T47D (cell line): Measurements from ENCODE around the gene SPSB3.
A peak's percentile ranks its signal among the peaks of the same experiment; 100 is the strongest.

Experiments
- DNase-seq, 2 experiments: peaks; one replicate each; pipeline versions ENCODE4 v3.0.0 to v3.0.0-alpha.2; 2011 to 2012; ENCODE audit warnings: low read depth in 1 of 2, low spot score in 1 of 2
- JUND ChIP-seq: IDR thresholded peaks from 2 replicates; pipeline ENCODE4 v1.6.1; 2012; ENCODE audit warnings: low read depth
- in situ Hi-C: cut with HindIII; loops from 2 replicates; pipeline ENCODE4 v1.10.0; 2016; ENCODE audit warnings: low sequenced_read_pairs, low pct_unique_long_range_greater_than_20kb

Gene SPSB3

DNA sequence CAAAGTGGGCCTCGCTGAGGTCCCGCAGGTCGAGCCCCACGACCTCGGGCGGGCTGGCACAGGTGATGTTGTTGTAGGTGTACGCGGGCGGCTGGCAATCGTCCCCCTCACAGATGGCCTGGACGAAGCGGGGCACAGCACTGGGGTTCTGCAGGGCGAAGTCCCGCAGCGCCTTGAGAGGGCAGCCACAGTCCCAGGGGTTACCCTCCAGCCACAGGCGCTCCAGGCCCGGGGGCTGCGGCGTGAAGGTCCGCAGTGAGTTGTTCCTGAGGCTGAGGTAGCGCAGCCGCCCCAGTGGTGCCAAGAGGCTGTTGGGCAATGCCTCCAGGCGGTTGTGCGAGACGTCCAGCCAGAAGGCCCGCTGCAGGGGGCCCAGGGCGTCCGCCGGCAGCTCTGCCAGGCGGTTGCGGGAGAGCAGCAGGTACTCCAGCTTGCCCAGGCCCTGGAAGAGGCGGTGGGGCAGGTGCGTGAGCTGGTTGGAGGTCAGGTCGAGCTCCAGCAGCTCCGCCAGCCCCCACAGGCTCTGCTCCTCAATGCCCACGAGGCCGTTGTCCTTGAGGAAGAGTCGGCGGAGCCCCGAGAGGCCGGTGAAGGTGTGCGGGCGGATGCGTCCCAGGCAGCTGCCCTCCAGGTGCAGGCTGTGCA lies 8.4 kb upstream of the SPSB3 start:
- DNase-seq, result no peak
- in situ Hi-C loops, result no loop called here
- no peak for TF ChIP-seq JUND

DNA sequence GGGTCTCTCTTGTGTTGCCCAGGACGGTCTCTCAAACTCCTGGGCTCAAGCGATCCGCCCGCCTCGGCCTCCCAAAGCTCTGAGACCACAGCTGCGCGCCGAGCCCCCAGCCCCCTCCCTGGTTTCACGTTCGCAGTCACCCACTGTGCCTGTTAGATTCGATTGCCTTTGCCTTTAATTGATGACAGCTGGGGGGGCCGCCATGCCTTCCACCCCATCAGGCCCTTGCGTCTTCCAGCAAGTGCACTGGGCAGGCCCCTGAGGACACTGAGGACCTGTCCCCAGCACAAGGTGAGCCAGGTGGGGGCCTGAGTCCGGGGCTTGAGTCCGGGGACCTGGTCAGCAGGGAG lies 7.9 kb upstream of the SPSB3 start:
- in situ Hi-C loops, result no loop called here
- TF ChIP-seq JUND, result no peak
- no peak for DNase-seq

DNA sequence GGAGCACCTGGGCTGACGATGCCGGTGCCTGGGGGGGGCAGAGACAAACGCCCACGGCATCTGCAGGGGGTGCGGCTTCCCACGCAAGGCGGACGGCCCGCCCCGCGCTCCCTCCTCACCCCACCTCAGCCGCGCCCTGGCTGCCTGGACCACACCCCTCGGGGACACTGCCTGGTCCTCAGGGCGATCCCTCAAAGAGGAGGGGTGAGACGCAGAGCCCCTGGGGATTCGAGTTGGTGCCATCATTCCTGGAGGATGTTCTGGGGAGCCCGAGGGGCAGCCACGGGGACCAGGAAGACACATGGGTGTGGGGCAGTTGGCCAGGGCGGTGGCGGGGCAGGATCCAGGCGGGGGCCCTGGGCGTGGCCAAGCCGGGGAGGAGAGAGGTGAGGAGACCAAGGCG lies 7.3 kb upstream of the SPSB3 start:
- in situ Hi-C loops, result no loop called here
- TF ChIP-seq JUND, result no peak
- DNase-seq, result no peak

DNA sequence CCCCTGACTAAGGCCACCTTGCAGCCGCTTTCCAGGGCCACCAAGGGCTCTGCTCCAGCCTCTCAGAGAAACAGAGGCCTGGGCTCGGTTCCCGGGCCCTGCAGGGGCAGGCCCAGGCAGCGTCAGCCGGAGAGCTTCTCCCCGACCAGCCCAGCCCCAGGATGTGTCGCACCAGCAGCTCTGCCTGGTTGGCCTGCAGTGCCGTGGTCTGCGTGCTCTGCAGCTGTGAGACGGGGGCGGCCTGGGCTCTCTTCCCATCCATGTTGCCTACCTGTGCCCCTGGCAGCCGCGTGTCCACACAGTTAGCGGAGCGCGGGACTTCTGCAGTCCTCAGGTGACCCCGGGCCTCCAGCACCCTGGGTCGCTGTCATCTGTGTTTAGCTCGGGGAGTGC lies 6.3 kb upstream of the SPSB3 start:
- in situ Hi-C loops, result no loop called here
- DNase-seq, result no peak

DNA sequence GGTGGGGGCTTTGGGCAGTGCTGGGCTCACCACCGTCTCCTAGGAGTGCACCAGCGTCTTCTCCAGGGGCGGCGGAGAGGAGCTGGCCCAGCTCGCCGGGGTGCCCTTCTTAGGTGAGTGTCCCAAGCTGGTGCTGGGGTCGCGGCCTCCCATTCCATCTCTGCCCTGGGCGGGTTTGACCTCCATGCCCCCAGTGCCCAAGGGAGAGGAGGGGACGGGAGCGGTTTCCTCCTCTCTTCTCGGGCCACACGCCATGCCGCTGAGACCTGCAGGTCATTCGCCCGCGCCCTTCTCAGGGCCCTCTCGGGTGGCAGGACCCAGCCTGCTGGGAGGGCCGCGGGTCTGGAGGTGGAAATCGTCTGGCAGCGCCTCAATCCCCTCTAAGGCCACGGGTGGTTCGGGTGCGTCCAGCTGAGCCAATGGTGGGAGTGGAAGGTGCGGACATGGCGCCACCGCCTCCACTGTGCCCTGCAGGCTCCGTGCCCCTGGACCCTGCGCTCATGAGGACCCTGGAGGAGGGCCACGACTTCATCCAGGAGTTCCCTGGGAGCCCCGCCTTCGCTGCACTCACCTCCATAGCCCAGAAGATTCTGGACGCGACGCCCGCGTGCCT lies 5.8 kb upstream of the SPSB3 start:
- no peak for DNase-seq
- no peak for TF ChIP-seq JUND
- in situ Hi-C loops, result no loop called here

More for the DNA sequence above, 6.3 kb upstream of the SPSB3 start:
- no peak for TF ChIP-seq JUND

DNA sequence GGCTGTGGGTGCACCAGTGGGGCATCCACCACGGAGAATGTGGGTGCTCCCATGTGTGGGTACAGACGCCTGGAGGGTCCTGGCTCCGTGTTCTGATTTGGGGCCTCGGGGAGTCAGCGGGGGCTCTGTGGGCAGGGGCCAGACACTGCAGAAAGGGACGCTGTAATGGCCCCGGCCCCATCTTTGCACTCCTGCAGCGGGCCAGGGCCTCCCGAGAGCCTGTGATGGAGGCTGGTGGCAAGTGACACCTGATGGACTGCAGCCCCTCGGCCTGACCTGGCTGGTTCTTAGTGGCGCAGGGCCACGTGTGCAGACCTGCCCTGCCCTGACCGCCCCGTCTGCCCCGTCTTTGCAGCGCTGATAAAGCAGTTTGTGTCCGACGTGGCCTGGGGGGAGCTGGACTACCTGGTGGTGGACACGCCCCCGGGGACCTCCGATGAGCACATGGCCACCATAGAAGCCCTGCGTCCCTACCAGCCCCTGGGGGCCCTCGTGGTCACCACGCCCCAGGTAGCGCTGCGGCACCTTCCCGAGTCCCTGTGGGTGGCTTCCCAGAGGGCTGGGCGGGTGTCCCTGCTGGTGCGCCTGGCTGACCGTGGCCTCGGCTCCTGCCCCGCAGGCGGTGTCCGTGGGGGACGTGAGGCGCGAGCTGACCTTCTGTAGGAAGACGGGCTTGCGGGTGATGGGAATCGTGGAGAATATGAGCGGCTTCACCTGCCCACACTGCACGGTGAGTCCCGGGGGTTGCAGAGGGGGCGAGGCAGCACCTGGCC lies 5.1 kb upstream of the SPSB3 start:
- TF ChIP-seq JUND, result no peak
- in situ Hi-C loops, result no loop called here
- DNase-seq, result no peak

DNA sequence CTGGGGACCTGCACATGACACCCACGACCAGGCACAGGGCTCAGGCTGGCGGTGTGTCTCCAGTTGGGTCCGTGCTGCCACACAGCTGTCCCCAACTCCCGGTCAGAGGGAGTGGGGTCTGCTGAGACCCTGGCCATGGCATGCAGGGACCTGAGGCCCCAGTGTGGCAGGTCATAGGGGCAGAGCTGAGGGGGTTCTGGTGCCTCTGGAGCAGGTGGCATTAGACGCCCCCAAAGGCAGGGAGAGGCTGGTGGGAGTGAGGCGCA lies 4.6 kb upstream of the SPSB3 start:
- no peak for DNase-seq
- TF ChIP-seq JUND, result no peak
- in situ Hi-C loops, result no loop called here

DNA sequence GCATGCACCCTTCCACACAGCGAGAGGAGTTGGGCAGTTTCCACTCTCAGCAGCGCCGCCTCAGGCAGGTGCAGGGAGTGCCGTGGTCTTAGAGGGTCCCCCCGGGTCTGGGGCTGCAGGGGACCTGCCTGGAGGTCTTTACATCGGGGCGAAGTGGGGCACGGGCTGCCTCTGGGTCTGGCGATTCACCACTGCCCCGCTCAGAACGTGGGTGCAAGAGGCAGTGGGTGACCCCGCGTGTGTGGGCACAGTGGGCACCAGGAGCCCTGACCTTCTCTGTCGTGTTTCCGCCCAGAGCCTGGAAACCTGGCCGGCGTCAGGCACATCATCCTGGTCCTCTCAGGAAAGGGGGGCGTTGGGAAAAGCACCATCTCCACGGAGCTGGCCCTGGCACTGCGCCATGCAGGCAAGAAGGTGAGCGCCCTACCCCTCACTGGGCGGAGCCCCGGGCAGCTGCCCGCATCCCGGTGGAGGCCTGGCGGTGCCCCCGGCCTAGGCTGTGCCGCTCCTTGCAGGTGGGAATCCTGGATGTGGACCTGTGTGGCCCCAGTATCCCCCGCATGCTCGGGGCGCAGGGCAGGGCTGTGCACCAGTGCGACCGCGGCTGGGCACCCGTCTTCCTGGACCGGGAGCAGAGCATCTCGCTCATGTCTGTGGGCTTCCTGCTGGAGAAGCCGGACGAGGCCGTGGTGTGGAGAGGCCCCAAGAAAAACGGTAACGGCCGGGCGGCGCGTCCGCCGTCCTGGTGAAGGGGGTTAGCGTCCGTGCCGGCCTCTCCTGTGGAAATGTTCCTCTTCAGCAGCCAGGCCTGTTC lies 4.1 kb upstream of the SPSB3 start:
- in situ Hi-C loops, result no loop called here
- TF ChIP-seq JUND, result no peak
- DNase-seq, result no peak

DNA sequence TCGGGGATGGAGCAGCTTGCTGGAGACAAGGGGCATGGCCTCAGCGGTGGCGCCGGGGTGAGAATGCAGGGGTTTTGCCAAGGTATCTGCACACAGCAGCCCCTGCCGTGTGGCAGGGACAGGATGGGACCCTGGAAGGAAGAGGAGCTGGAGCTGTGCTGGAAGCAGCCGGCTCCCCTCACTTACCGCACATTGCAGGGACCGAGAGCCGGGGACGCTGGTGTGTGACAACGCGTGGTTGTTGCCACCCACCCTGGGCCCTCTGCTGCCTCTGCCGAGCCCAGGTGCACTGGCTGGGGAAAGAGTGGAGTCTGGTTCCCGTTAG lies 3.4 kb upstream of the SPSB3 start:
- no peak for DNase-seq
- TF ChIP-seq JUND, result no peak
- in situ Hi-C loops, result no loop called here

DNA sequence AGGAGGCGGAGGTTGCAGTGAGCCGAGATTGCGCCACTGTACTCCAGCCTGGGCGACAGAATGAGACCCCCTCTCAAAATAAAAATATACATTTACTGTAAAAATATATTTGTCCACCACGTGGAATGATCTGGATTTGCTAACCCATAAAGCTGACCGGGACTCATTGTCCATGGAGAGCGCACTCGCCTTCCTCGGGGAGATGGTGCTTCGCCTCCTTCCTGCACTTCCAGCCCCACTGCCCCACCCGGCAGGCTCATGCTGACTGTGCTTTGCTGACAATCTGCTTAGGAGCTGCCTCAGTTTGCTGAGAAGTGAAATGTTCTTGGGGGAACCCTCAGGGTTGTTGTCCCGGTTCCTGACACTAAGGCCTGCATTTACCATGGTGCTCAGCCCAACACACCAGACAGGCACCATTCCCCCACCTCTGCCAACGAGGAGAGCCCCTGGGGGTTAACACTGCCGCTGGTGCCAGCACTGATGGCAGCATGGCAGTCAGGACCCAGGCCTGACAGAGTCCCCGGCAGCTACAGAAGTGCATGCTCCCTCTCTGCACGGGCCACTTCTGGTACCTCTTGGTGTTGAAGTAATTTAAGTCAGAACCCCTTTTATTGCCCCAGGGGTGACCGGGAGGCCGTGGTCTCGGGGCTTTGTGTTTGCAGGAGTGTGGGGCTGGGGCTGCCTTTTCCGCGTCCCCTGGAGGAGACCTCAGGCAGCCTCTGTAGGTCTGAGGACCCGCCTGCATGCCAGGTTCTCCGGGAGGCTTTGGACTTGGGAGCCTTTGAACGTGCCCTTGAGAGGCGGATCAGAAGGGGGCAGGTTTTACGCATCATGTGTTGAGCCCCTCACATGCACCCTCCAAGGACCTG lies 2.8 kb upstream of the SPSB3 start:
- in situ Hi-C loops, result no loop called here
- no peak for DNase-seq
- no peak for TF ChIP-seq JUND

DNA sequence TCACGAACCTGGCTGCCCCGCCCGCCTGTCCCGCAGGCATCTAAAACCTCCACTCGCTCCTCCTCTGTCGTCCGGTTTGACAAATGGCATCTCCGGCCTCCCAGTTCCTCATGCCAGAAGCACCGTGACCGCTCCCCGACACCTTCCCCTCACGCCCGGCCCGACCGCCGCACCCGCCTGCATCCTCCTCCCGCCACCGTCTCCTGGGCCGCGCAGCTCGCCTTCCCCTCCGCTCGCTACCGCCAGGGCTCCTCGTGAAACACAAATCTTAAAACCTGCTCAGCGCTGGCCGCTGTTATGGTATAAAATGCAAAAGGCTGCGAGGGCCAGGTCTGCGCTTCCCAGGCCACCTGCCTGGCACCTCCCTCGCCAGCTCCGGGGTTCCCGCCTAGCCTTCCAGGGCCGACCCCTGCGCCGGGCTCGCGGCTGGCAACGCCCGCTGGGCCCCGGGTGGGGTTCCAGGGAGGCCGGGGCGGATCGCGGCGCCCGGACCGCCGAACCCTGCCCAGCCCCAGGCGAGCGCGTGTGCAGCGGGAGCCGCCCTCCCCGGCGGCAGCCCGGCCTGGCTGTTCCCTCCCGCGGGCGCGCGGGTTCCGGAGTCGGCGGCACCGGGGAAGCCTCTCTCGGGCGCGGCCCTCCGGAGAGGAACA lies 488 bp downstream of the SPSB3 start:
- in situ Hi-C loops, result no loop called here

DNA sequence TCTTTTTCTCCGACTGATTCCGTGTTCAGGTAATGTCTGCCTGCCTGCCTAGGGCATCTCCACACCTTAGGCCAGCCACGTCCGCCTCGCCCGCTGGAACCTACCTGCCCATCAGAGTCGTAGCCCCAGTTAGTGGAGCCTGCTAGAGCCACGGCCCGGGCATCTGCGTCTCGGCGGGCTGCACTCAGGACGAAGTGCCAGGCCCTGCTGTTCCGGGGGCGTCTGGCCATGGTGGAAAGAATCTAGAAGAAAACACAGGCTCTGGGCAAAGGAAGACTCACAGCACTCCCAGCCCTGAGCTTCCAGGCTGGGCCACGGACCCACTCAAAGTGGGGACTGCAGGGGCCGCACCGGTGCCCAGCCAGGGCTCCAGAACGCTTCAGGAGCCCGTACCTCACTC lies 1.1 kb downstream of the SPSB3 start:
- in situ Hi-C loops, result no loop called here
- DNase-seq, result no peak
- TF ChIP-seq JUND, result no peak

More for the DNA sequence above, 488 bp downstream of the SPSB3 start:
- TF ChIP-seq JUND, result no peak
- DNase-seq, result peak; percentile 55 to 76
